Neuron (in vitro differentiated cells): Measurements from ENCODE around the gene COLEC11.
"Not testable (repeated sequence)": the region's sequence is repeated elsewhere in the genome, so short reads cannot be mapped to it uniquely, and the experiment has no call there.

Source experiments
- H2AFZ ChIP-seq: one replicate; pipeline ENCODE4 v1.6.1; 2013; ENCODE audit warnings: low read depth, mild to moderate bottlenecking, inconsistent platforms, low read length, moderate library complexity
- H3K27me3 ChIP-seq: one replicate; pipeline ENCODE4 v1.6.1; 2013; ENCODE audit warnings: low read length; ENCODE audit not compliant: insufficient read depth
- H3K36me3 ChIP-seq: one replicate; pipeline ENCODE4 v1.6.1; 2013; ENCODE audit warnings: low read length; ENCODE audit not compliant: insufficient read depth
- H3K4me1 ChIP-seq: one replicate; pipeline ENCODE4 v1.6.1; 2013; ENCODE audit warnings: low read length; ENCODE audit not compliant: insufficient read depth
- H3K4me3 ChIP-seq: 2 replicates; pipeline ENCODE4 v1.5.1; 2013; ENCODE audit warnings: mild to moderate bottlenecking, low read length, moderate library complexity
- H3K9me3 ChIP-seq: one replicate; pipeline ENCODE4 v1.6.1; 2013; ENCODE audit warnings: low read length

The COLEC11 gene

GRCh38 chr2:3604207-3604877 is 9.4 kb downstream of the COLEC11 start:
- H2AFZ ChIP-seq: no peak overlapping the region
- no peaks in the 10 kb centered on the region for H3K36me3 ChIP-seq
- H3K27me3 ChIP-seq: no peaks in the 10 kb centered on the region
- H3K4me3 ChIP-seq: no peak overlapping the region
- H3K9me3 ChIP-seq: no peaks in the 10 kb centered on the region
- peaks cover 6% of the 10 kb centered on the region for H3K4me1 ChIP-seq

GRCh38 chr2:3604991-3605961 is 10.4 kb downstream of the COLEC11 start:
- H2AFZ ChIP-seq: no peak overlapping the region
- no peaks in the 10 kb centered on the region for H3K36me3 ChIP-seq
- H3K27me3 ChIP-seq: no peaks in the 10 kb centered on the region
- H3K4me1 ChIP-seq: peaks cover 6% of the 10 kb centered on the region
- no peaks in the 10 kb centered on the region for H3K9me3 ChIP-seq
- no peak overlapping the region for H3K4me3 ChIP-seq

GRCh38 chr2:3606028-3606369 is 11.1 kb downstream of the COLEC11 start:
- no peak overlapping the region for H3K4me3 ChIP-seq
- H3K36me3 ChIP-seq: no peaks in the 10 kb centered on the region

GRCh38 chr2:3606370-3607201 is 11.7 kb downstream of the COLEC11 start:
- Histone ChIP-seq H3K4me1 (peaks cover 6% of the 10 kb centered on the region), H3K36me3 (no peaks in the 10 kb centered on the region), H3K27me3 (no peaks in the 10 kb centered on the region), H3K4me3 (no peak overlapping the region), H2AFZ (no peak overlapping the region), H3K9me3 (no peaks in the 10 kb centered on the region)

More at GRCh38 chr2:3606028-3606369, 11.1 kb downstream of the COLEC11 start:
- H3K27me3 ChIP-seq: no peaks in the 10 kb centered on the region
- peaks cover 6% of the 10 kb centered on the region for H3K4me1 ChIP-seq
- no peak overlapping the region for H2AFZ ChIP-seq
- H3K9me3 ChIP-seq: no peaks in the 10 kb centered on the region

GRCh38 chr2:3608373-3609278 is 13.7 kb downstream of the COLEC11 start:
- no peaks in the 10 kb centered on the region for H3K9me3 ChIP-seq
- no peaks in the 10 kb centered on the region for H3K36me3 ChIP-seq
- peaks cover 6% of the 10 kb centered on the region for H3K4me1 ChIP-seq
- no peaks in the 10 kb centered on the region for H3K27me3 ChIP-seq
- no peak overlapping the region for H3K4me3 ChIP-seq
- H2AFZ ChIP-seq: no peak overlapping the region

- not testable (repeated sequence) for H2AFZ ChIP-seq, H3K4me3 ChIP-seq, H3K9me3 ChIP-seq, H3K4me1 ChIP-seq, H3K36me3 ChIP-seq, H3K27me3 ChIP-seq
Observed at GRCh38 chr2:3609279-3609673, 14.4 kb downstream of the COLEC11 start.

GRCh38 chr2:3610415-3610814 is 15.5 kb downstream of the COLEC11 start:
- no peaks in the 10 kb centered on the region for H3K27me3 ChIP-seq
- no peak overlapping the region for H2AFZ ChIP-seq
- no peaks in the 10 kb centered on the region for H3K36me3 ChIP-seq
- H3K9me3 ChIP-seq: no peaks in the 10 kb centered on the region
- peaks cover 6% of the 10 kb centered on the region for H3K4me1 ChIP-seq
- no peak overlapping the region for H3K4me3 ChIP-seq

GRCh38 chr2:3610881-3611505 is 16.1 kb downstream of the COLEC11 start:
- no peak overlapping the region for H3K4me3 ChIP-seq
- no peaks in the 10 kb centered on the region for H3K27me3 ChIP-seq
- H3K4me1 ChIP-seq: peaks cover 1% of the 10 kb centered on the region

GRCh38 chr2:3611589-3611988 is 16.7 kb downstream of the COLEC11 start:
- Histone ChIP-seq H3K9me3 (no peaks in the 10 kb centered on the region), H3K36me3 (no peaks in the 10 kb centered on the region), H3K4me1 (no peaks in the 10 kb centered on the region), H3K4me3 (no peak overlapping the region), H3K27me3 (no peaks in the 10 kb centered on the region), H2AFZ (no peak overlapping the region)

More at GRCh38 chr2:3610881-3611505, 16.1 kb downstream of the COLEC11 start:
- Histone ChIP-seq H3K9me3 (no peaks in the 10 kb centered on the region), H2AFZ (no peak overlapping the region), H3K36me3 (no peaks in the 10 kb centered on the region)

- H3K27me3 ChIP-seq: no peaks in the 10 kb centered on the region
- no peak overlapping the region for H2AFZ ChIP-seq
- H3K4me3 ChIP-seq: no peak overlapping the region
- no peaks in the 10 kb centered on the region for H3K9me3 ChIP-seq
- H3K4me1 ChIP-seq: no peaks in the 10 kb centered on the region
- no peaks in the 10 kb centered on the region for H3K36me3 ChIP-seq
Observed at GRCh38 chr2:3612639-3613523, 18.0 kb downstream of the COLEC11 start.

- H3K27me3 ChIP-seq: no peaks in the 10 kb centered on the region
- H3K36me3 ChIP-seq: no peaks in the 10 kb centered on the region
- H3K4me3 ChIP-seq: no peak overlapping the region
- H3K4me1 ChIP-seq: no peaks in the 10 kb centered on the region
- H3K9me3 ChIP-seq: no peaks in the 10 kb centered on the region
- H2AFZ ChIP-seq: no peak overlapping the region
Observed at GRCh38 chr2:3613524-3613905, 18.6 kb downstream of the COLEC11 start.
